ENCODE data around the gene TMEM43.

DNA sequence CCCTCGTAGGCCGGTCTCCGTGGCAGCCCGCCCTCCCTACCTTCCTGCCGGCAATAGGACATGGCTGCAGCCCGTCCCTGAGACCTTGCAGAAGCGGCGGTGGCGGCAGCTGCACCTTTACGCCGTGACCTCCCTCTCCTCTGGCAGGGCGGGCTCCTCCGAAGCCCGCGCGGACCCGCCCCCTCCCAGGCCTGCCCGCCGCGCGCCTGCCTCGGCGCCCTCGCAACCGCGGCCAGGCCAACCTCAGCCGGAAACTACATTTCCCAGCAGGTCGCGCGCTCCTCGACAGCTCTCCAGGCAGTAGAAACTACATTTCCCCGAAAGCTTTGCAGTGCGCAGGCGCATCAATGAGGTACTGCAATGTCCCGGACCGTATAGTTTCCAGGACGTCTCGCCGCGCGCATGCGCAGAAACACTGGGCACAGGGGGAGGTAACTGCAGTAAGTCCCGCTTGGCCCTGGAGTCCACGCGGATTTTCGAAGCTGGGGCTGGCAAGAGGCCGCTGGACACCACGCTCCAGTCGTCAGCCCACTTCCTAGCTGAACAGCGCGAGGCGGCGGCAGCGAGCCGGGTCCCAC is at the start of gene TMEM43, which contains the start of gene CHCHD4:
- TF ChIP-seq, protein P1, sequence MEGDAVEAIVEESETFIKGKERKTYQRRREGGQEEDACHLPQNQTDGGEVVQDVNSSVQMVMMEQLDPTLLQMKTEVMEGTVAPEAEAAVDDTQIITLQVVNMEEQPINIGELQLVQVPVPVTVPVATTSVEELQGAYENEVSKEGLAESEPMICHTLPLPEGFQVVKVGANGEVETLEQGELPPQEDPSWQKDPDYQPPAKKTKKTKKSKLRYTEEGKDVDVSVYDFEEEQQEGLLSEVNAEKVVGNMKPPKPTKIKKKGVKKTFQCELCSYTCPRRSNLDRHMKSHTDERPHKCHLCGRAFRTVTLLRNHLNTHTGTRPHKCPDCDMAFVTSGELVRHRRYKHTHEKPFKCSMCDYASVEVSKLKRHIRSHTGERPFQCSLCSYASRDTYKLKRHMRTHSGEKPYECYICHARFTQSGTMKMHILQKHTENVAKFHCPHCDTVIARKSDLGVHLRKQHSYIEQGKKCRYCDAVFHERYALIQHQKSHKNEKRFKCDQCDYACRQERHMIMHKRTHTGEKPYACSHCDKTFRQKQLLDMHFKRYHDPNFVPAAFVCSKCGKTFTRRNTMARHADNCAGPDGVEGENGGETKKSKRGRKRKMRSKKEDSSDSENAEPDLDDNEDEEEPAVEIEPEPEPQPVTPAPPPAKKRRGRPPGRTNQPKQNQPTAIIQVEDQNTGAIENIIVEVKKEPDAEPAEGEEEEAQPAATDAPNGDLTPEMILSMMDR (IDR thresholded peaks at IDR 0.05; ENCODE audit: low read depth, low read length), result no peak
- TF ChIP-seq EZH2phosphoT487 (IDR thresholded peaks at IDR 0.05; ENCODE audit: low read depth), result no peak
